Measurements from ENCODE around the gene FRMD4B. TPM values are rescaled to one million over a fixed set of nuclear protein-coding genes. Genes with fewer than 3 reads are reported as not detected.

FRMD4B gene
- total RNA-seq, 1 donor from 2014 or later, result not detected

DNA sequence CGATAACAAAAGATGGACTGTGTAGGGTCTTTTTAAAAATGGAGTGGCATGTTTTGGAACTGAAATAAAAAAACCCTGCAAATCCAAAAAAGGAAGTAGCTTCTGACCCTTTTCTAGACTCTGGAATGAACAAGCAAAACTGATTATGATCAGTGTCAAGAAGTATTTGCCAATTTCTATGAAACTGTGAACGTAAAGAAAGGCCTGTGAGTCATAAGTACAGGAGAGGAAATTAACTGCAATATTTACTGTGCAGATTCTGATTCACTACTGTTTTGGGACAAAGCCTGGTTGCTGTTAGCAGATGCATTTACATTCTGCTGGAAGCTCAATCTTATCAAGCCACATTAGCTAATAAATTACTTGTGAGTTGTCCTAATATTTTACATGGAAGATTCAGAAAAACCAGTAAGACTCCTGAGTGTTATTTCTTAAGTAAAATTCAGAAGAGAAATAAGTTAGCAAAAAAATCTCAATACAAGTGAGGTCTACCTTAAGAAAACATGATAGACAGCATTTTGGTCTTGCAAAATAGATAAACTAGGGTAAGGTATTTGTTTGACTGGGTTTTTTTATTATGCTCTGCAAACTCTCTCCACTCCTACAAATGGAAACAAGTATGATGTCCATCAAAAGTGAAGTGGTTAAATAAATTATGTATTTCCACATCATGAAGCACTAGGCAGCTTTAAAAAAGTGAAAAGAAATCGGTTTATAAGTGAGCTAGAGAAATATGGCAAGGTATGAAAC lies 173.3 kb downstream of the FRMD4B start:
- no peak overlapping the region for H3K4me3 Mint-ChIP-seq
- intact Hi-C loops (cut with micrococcal nuclease), result no loop called here
- ATAC-seq (ENCODE audit: low read depth), result no peak
- H3K4me1 Mint-ChIP-seq, result no peaks in the 10 kb centered on the region
- DNase-seq, result no peak
- H3K27ac Mint-ChIP-seq, result no peak overlapping the region
- no peaks in the 10 kb centered on the region for H3K9me3 Mint-ChIP-seq
- no peaks in the 10 kb centered on the region for H3K27me3 Mint-ChIP-seq
- TF ChIP-seq, protein P1, sequence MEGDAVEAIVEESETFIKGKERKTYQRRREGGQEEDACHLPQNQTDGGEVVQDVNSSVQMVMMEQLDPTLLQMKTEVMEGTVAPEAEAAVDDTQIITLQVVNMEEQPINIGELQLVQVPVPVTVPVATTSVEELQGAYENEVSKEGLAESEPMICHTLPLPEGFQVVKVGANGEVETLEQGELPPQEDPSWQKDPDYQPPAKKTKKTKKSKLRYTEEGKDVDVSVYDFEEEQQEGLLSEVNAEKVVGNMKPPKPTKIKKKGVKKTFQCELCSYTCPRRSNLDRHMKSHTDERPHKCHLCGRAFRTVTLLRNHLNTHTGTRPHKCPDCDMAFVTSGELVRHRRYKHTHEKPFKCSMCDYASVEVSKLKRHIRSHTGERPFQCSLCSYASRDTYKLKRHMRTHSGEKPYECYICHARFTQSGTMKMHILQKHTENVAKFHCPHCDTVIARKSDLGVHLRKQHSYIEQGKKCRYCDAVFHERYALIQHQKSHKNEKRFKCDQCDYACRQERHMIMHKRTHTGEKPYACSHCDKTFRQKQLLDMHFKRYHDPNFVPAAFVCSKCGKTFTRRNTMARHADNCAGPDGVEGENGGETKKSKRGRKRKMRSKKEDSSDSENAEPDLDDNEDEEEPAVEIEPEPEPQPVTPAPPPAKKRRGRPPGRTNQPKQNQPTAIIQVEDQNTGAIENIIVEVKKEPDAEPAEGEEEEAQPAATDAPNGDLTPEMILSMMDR (IDR thresholded peaks at IDR 0.05), result no peak
- no peaks in the 10 kb centered on the region for H3K36me3 Mint-ChIP-seq (ENCODE audit: low read depth)
- ChIA-PET POLR2A (no interaction called here), CTCF (no interaction called here)

DNA sequence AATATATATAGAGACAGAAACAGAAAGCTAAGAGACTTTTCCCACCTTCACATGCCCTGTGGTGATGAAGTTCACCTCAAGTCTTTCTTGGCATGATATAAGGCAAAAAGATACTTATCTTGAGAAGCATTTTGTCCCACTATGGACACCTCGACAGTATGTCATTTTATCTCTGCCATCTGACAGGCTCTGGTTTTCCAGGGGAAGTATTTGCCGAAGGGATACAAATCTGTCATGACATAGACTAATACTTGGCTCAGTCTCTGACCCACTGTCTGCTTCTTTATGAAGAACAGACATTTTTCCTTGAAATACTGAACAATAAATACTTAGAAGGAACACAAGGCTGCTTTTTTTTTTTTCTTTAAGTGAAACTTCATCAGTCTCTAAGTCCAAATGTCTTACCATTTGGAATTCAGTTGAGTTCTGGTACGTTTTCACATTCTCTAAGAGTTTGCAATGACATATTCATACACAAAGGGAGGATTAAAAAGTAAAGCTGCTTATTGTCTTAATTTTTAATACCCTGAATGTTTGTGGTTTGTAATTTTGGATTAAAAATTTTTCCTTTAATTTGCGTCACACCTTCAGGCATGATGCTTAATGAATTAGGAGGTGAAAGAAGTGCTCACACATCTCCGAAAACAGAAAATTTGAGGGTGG lies 175.7 kb downstream of the FRMD4B start:
- Mint-ChIP-seq H3K36me3 (ENCODE audit: low read depth) (no peaks in the 10 kb centered on the region), H3K9me3 (no peaks in the 10 kb centered on the region), H3K27ac (no peak overlapping the region), H3K4me3 (no peak overlapping the region), H3K4me1 (no peaks in the 10 kb centered on the region), H3K27me3 (peaks cover 3% of the 10 kb centered on the region)
- intact Hi-C loops (cut with micrococcal nuclease), result no loop called here
- ATAC-seq (ENCODE audit: low read depth), result no peak
- ChIA-PET CTCF (no interaction called here), POLR2A (no interaction called here)
- TF ChIP-seq, protein P1 (IDR thresholded peaks at IDR 0.05), result no peak
- DNase-seq, result no peak

DNA sequence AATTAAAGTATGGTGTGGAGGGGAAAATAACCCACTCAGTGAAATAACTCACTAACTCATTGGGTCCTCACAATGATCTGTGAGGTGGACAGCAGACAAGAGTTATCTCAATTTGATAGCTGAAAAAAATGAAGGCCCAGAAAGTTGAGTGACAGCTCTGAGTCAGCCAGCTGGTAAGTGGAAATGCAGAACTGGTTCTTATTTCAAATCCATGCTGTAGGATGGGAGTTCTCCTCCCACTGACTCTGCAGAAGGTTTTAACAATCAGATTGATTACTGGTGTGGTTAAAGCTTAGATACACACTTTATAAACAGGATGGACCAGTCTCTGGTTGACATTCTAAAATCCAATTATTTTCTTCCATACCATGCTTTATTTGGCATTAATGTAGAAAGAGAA lies 176.5 kb downstream of the FRMD4B start:
- intact Hi-C loops (cut with micrococcal nuclease), result no loop called here
- POLR2A ChIA-PET, result no interaction called here
- no peak overlapping the region for H3K4me3 Mint-ChIP-seq
- CTCF ChIA-PET, result no interaction called here
- no peaks in the 10 kb centered on the region for H3K9me3 Mint-ChIP-seq
- no peak for DNase-seq
- no peaks in the 10 kb centered on the region for H3K36me3 Mint-ChIP-seq (ENCODE audit: low read depth)
- no peak for ATAC-seq (ENCODE audit: low read depth)
- TF ChIP-seq, protein P1 (IDR thresholded peaks at IDR 0.05), result no peak
- H3K27ac Mint-ChIP-seq, result no peak overlapping the region
- H3K27me3 Mint-ChIP-seq, result peaks cover 3% of the 10 kb centered on the region
- H3K4me1 Mint-ChIP-seq, result no peaks in the 10 kb centered on the region

DNA sequence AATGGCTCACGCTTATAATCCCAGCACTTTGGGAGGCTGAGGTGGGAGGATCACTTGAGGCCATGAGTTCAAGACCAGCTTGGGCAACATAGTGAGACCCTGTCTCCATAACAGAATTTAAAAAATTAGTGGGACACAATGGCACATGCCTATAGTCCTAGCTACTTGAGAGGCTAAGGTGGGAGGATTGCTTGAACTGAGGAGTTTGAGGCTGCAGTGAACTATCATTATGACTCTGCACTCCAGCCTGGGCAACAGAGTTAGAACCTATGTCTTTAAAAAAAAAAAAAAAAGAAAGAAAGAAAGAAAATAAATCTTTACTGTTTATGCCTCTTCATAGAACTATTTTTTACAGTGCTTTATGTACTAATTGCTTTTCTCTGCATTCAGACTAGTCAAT lies 178.9 kb downstream of the FRMD4B start:
- Mint-ChIP-seq H3K9me3 (no peaks in the 10 kb centered on the region), H3K36me3 (ENCODE audit: low read depth) (no peaks in the 10 kb centered on the region), H3K4me3 (no peak overlapping the region), H3K27ac (no peak overlapping the region), H3K4me1 (no peaks in the 10 kb centered on the region), H3K27me3 (peaks cover 3% of the 10 kb centered on the region)
- ChIA-PET CTCF (no interaction called here), POLR2A (no interaction called here)
- intact Hi-C loops (cut with micrococcal nuclease), result no loop called here
- no peak for DNase-seq
- ATAC-seq (ENCODE audit: low read depth), result no peak
- TF ChIP-seq, protein P1 (IDR thresholded peaks at IDR 0.05), result no peak

DNA sequence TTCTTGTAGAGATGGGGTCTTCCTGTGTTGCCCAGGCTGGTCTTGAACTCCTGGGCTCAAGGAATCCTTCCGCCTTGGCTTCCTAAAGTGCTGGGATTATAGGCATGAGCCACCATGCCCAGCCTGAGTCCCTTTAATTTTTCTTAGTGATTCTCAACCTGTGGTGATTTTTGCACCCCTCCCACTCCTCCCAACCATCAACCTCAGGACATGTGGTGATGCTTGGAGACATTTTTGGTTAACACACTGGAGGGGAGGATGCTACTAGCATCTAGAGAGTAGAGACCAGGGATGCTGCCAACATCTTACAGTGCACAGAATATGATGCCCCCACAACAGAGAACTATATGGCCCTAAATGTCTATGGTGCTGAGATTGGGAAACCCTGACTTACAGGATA lies 180.5 kb downstream of the FRMD4B start:
- no peak overlapping the region for H3K27ac Mint-ChIP-seq
- no peak overlapping the region for H3K4me3 Mint-ChIP-seq
- H3K9me3 Mint-ChIP-seq, result no peaks in the 10 kb centered on the region
- peaks cover 5% of the 10 kb centered on the region for H3K27me3 Mint-ChIP-seq
- H3K36me3 Mint-ChIP-seq (ENCODE audit: low read depth), result no peaks in the 10 kb centered on the region
- ChIA-PET POLR2A (no interaction called here), CTCF (no interaction called here)
- ATAC-seq (ENCODE audit: low read depth), result no peak
- TF ChIP-seq, protein P1 (IDR thresholded peaks at IDR 0.05), result no peak
- H3K4me1 Mint-ChIP-seq, result no peaks in the 10 kb centered on the region
- intact Hi-C loops (cut with micrococcal nuclease), result no loop called here
- no peak for DNase-seq

All from activated B cell treated with CpG ODN at 0.5 μM for 24 hours (primary cell).